Measurements from ENCODE around the gene PFKFB1. TPM values are rescaled to one million over a fixed set of nuclear protein-coding genes. Genes with fewer than 3 reads are reported as not detected.

The PFKFB1 gene
- total RNA-seq, 2 donors from 2014 or later: 0.55 to 1.1 TPM

DNA sequence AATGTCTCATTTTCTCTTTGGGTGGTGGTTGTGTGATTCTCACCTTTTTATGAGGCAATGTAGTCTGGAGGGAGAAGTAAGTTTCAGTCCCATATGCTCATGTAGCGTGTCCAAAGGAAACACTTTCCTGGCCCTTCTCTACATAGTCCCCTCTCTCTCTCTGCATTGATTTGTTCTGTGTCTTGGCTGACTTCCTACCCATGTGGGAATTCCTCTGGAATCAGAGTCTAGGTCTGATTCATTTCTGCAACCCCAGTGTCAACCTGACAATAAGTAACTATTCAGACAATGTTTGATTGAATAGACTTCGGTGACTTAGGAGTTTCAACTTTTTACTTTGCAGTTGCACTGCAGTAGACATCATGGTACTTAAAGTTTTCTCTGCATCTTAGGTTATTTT is 39.4 kb upstream of the PFKFB1 start:
- Histone ChIP-seq H3K9me3 (ENCODE audit: control insufficient read depth, low read length) (no peaks in the 10 kb centered on the region), H3K27ac (ENCODE audit: low read depth, low read length) (no peak overlapping the region), H3K27me3 (ENCODE audit: control insufficient read depth, insufficient read depth, low read length, poor library complexity, severe bottlenecking) (no peaks in the 10 kb centered on the region), H3K36me3 (ENCODE audit: control insufficient read depth, insufficient read depth, low read length) (no peaks in the 10 kb centered on the region), H3K9ac (ENCODE audit: extremely low read depth, low read length, poor library complexity, severe bottlenecking) (no peak overlapping the region), H3K4me1 (ENCODE audit: control insufficient read depth, insufficient read depth, low read length) (no peaks in the 10 kb centered on the region), H3K4me3 (ENCODE audit: low read length) (no peak overlapping the region)
- H3K4me3 Mint-ChIP-seq: no peak overlapping the region
- no peaks in the 10 kb centered on the region for H3K27me3 Mint-ChIP-seq (ENCODE audit: insufficient read depth)
- WGBS, 2 experiments (ENCODE audit: insufficient coverage in 1 of 2, insufficient read length in 1 of 2): 100% methylated on average over 1 of the region's 2 CpGs; no CpG with 5 or more reads in 1 of the 2 experiments
- H3K9me3 Mint-ChIP-seq: peaks cover 30% of the 10 kb centered on the region
- DNase-seq: no peak
- TF ChIP-seq, protein P1, sequence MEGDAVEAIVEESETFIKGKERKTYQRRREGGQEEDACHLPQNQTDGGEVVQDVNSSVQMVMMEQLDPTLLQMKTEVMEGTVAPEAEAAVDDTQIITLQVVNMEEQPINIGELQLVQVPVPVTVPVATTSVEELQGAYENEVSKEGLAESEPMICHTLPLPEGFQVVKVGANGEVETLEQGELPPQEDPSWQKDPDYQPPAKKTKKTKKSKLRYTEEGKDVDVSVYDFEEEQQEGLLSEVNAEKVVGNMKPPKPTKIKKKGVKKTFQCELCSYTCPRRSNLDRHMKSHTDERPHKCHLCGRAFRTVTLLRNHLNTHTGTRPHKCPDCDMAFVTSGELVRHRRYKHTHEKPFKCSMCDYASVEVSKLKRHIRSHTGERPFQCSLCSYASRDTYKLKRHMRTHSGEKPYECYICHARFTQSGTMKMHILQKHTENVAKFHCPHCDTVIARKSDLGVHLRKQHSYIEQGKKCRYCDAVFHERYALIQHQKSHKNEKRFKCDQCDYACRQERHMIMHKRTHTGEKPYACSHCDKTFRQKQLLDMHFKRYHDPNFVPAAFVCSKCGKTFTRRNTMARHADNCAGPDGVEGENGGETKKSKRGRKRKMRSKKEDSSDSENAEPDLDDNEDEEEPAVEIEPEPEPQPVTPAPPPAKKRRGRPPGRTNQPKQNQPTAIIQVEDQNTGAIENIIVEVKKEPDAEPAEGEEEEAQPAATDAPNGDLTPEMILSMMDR (conservative IDR thresholded peaks at IDR 0.05): no peak
- peaks cover 6% of the 10 kb centered on the region for H3K4me1 Mint-ChIP-seq
- H3K36me3 Mint-ChIP-seq (ENCODE audit: low read depth): no peaks in the 10 kb centered on the region
- no peak overlapping the region for H3K27ac Mint-ChIP-seq

DNA sequence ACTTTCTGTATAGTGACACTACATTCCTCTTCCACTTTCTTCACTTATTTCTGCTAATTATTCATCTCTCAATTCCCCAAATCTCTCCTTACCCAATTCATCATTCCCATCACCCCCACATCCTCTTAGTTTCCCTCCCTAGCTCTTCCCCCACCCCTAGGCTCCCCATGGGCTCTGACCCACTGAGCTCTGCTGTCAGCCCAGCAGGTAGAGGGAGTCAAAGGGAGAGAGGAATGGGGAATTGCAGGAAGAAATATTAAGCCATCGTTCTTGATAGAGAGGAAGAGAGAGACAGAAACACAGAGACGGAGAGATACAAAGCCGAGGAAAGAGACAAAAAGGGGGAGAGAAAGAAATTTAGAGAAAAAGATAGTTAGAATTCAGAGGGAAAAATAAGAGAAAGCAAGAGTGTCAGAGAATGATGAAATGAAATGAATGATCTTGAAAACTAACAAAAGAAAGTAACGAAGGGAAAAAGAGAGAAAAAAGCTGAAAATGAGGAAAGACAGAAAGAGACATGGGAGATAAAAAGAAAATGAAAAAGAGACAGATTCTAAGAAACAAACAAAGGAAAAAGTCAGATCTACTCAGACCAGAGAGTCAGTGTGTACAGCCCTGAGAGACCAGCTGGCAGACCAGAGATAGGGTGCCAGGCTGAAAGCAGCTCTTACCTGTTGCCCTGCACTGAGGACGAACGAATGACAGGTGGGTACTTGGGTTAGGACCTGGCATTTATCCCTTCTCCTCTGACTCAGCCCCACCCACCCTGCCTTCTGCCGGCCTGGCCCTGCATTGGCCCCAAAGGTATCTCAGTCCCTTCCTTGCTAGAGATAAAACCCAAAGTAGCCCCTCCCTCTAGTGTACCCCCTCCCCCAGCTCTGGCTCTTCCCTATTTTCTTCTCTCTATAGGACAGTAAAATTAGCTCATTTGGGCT is 36.5 kb upstream of the PFKFB1 start, which contains the start of gene ALAS2:
Gene ALAS2 (minus strand): TSS at position 707 of the 935 bp plus-strand sequence. CDS start 4,977 bp downstream, outside the sequence.
- Histone ChIP-seq H3K36me3 (ENCODE audit: control insufficient read depth, insufficient read depth, low read length) (no peaks in the 10 kb centered on the region), H3K27me3 (ENCODE audit: control insufficient read depth, insufficient read depth, low read length, poor library complexity, severe bottlenecking) (no peaks in the 10 kb centered on the region), H3K27ac (ENCODE audit: low read depth, low read length) (no peak within 1 kb of the TSS), H3K9me3 (ENCODE audit: control insufficient read depth, low read length) (no peaks in the 10 kb centered on the region), H3K9ac (ENCODE audit: extremely low read depth, low read length, poor library complexity, severe bottlenecking) (no peak within 1 kb of the TSS), H3K4me1 (ENCODE audit: control insufficient read depth, insufficient read depth, low read length) (no peaks in the 10 kb centered on the region), H3K4me3 (ENCODE audit: low read length) (no peak within 1 kb of the TSS)
- H3K4me3 Mint-ChIP-seq: no peak within 1 kb of the TSS
- no peaks in the 10 kb centered on the region for H3K36me3 Mint-ChIP-seq (ENCODE audit: low read depth)
- H3K9me3 Mint-ChIP-seq: peaks cover 39% of the 10 kb centered on the region
- H3K27ac Mint-ChIP-seq: no peak within 1 kb of the TSS
- no peaks in the 10 kb centered on the region for H3K27me3 Mint-ChIP-seq (ENCODE audit: insufficient read depth)
- H3K4me1 Mint-ChIP-seq: peaks cover 6% of the 10 kb centered on the region
- 72% methylated on average over 7 of the region's 7 CpGs; no CpG with 5 or more reads in 1 of the 2 experiments for WGBS, 2 experiments (ENCODE audit: insufficient coverage in 1 of 2, insufficient read length in 1 of 2)
- no peak for DNase-seq
- TF ChIP-seq, protein P1 (conservative IDR thresholded peaks at IDR 0.05): no peak

GRCh38 chrX:55029291-55029690 is 35.3 kb upstream of the PFKFB1 start:
- Mint-ChIP-seq H3K27ac (no peak overlapping the region), H3K4me3 (no peak overlapping the region), H3K9me3 (peaks cover 38% of the 10 kb centered on the region), H3K4me1 (peaks cover 6% of the 10 kb centered on the region), H3K36me3 (ENCODE audit: low read depth) (no peaks in the 10 kb centered on the region), H3K27me3 (ENCODE audit: insufficient read depth) (no peaks in the 10 kb centered on the region)
- Histone ChIP-seq H3K4me1 (ENCODE audit: control insufficient read depth, insufficient read depth, low read length) (no peaks in the 10 kb centered on the region), H3K9ac (ENCODE audit: extremely low read depth, low read length, poor library complexity, severe bottlenecking) (no peak overlapping the region), H3K36me3 (ENCODE audit: control insufficient read depth, insufficient read depth, low read length) (no peaks in the 10 kb centered on the region), H3K9me3 (ENCODE audit: control insufficient read depth, low read length) (no peaks in the 10 kb centered on the region), H3K27ac (ENCODE audit: low read depth, low read length) (no peak overlapping the region), H3K27me3 (ENCODE audit: control insufficient read depth, insufficient read depth, low read length, poor library complexity, severe bottlenecking) (no peaks in the 10 kb centered on the region), H3K4me3 (ENCODE audit: low read length) (no peak overlapping the region)
- WGBS, 2 experiments (ENCODE audit: insufficient coverage in 1 of 2, insufficient read length in 1 of 2): 94 to 100% methylated on average over 1 to 2 of the region's 2 CpGs
- TF ChIP-seq, protein P1 (conservative IDR thresholded peaks at IDR 0.05): no peak
- DNase-seq: no peak
